GM12878 (cell line): ENCODE measurements around the gene TNXB. TPM values are rescaled to one million over a fixed set of nuclear protein-coding genes. Genes with fewer than 3 reads are reported as not detected.

ENCODE experiments used
- ATAC-seq: fragments of 200-7000 bp; cut with Tn5 transposase; 3 replicates; pipeline ENCODE4 v1.9.1; 2020; ENCODE audit warnings: mild to moderate bottlenecking, moderate library complexity
- BruUV-seq: library from RNA; stranded (reverse); fragments of 400-500 nt; replicated peaks from 2 replicates; lab custom pipeline; 2021; lab: Mats Ljungman, UMichigan
- CTCF ChIA-PET: fragments of 300-600 bp; sonication (Branson Sonifier 250); formaldehyde crosslinking; extraction: SDS; loops from one replicate; lab custom pipeline; 2021; ENCODE audit warnings: inconsistent platforms; lab: Yijun Ruan, JAX
- POLR2A ChIA-PET: fragments of 350-600 bp; formaldehyde crosslinking; extraction: SDS; loops from one replicate; lab custom pipeline; 2021; ENCODE audit warnings: inconsistent platforms; lab: Charles Lee
- RAD21 ChIA-PET: fragments of 300-600 bp; sonication (Branson Sonifier 250); formaldehyde crosslinking; loops from one replicate; lab custom pipeline; 2023; ENCODE audit warnings: antibody characterized with exemption; ENCODE audit not compliant: unreplicated experiment; lab: Charles Lee
- SMC1A ChIA-PET: fragments of 300-600 bp; sonication (Branson Sonifier 250); formaldehyde crosslinking; loops from one replicate; lab custom pipeline; 2023; ENCODE audit not compliant: unreplicated experiment, uncharacterized antibody; lab: Charles Lee
- DNase-seq: peaks from one replicate; pipeline ENCODE4 v3.0.0-alpha.2; 2011; ENCODE audit warnings: low read depth, low spot score
- FAIRE-seq: peaks from 3 replicates; lab custom pipeline; 2011; peaks lifted over from hg19 to GRCh38; lab: Jason Lieb, UNC
- H2AFZ ChIP-seq: 2 replicates; pipeline ENCODE4 v1.6.0; 2011; ENCODE audit warnings: low read depth, low read length, control low read depth; ENCODE audit not compliant: control insufficient read depth
- H3K27ac ChIP-seq: 2 replicates; pipeline ENCODE4 v1.5.1; 2011; ENCODE audit warnings: control low read depth; ENCODE audit not compliant: control insufficient read depth, insufficient read depth
- H3K27me3 ChIP-seq, 2 experiments: replicated peaks in 1 of 2; 2 replicates each; pipeline versions ENCODE4 v1.6.0 to v1.6.1; 2011; ENCODE audit warnings: low read length in 1 of 2; ENCODE audit not compliant: control insufficient read depth in 2 of 2, insufficient read depth in 2 of 2
- H3K36me3 ChIP-seq, 2 experiments: 2 replicates each; pipeline ENCODE4 v1.5.1; 2011; ENCODE audit warnings: low read length in 1 of 2; ENCODE audit not compliant: control insufficient read depth in 2 of 2, insufficient read depth in 2 of 2
- H3K4me1 ChIP-seq: 2 replicates; pipeline ENCODE4 v1.6.1; 2011; ENCODE audit warnings: mild to moderate bottlenecking, low read length, moderate library complexity, mixed read lengths; ENCODE audit not compliant: control insufficient read depth, insufficient read depth
- H3K4me2 ChIP-seq: 2 replicates; pipeline ENCODE4 v1.6.0; 2011; ENCODE audit warnings: control low read depth; ENCODE audit not compliant: control insufficient read depth, insufficient read depth
- H3K4me3 ChIP-seq: fragments of 200-600 bp; sonication (generic); 2 replicates; pipeline ENCODE4 v1.5.1; 2016
- H3K79me2 ChIP-seq: 2 replicates; pipeline ENCODE4 v1.6.0; 2011; ENCODE audit warnings: low read length; ENCODE audit not compliant: control insufficient read depth, insufficient read depth
- H3K9ac ChIP-seq: 2 replicates; pipeline ENCODE4 v1.8.0; 2011; ENCODE audit warnings: low read length, control low read depth, mixed read lengths; ENCODE audit not compliant: control insufficient read depth, insufficient read depth
- H3K9me3 ChIP-seq: replicated peaks from 3 replicates; pipeline ENCODE4 v1.5.1; 2011; ENCODE audit warnings: mild to moderate bottlenecking, low read length; ENCODE audit not compliant: control insufficient read depth, insufficient read depth
- H4K20me1 ChIP-seq: 2 replicates; pipeline ENCODE4 v1.6.0; 2011; ENCODE audit not compliant: control insufficient read depth, insufficient read depth
- JUNB ChIP-seq: IDR thresholded peaks from 2 replicates; pipeline ENCODE4 v1.6.1; 2016; ENCODE audit warnings: antibody characterized with exemption, mild to moderate bottlenecking
- POLR2A ChIP-seq: IDR thresholded peaks from 2 replicates; pipeline ENCODE4 v1.6.1; 2011; ENCODE audit warnings: low read depth, mild to moderate bottlenecking, low read length
- TAF1 ChIP-seq: IDR thresholded peaks from 2 replicates; pipeline ENCODE4 v1.6.1; 2011; ENCODE audit warnings: mild to moderate bottlenecking, low read depth, low read length, borderline replicate concordance
- ZBTB40 ChIP-seq: fragments of 450-650 bp; IDR thresholded peaks from 2 replicates; pipeline ENCODE4 v1.6.1; 2016; ENCODE audit warnings: mild to moderate bottlenecking, moderate library complexity, borderline replicate concordance
- ZNF622 ChIP-seq: fragments of 450-650 bp; IDR thresholded peaks from 2 replicates; pipeline ENCODE4 v1.6.1; 2017; ENCODE audit warnings: mild to moderate bottlenecking, inconsistent platforms
- WGBS: methylation state at CpG from one replicate; pipeline ENCODE4 v1.1.6; 2016; ENCODE audit warnings: low lambda C conversion rate; ENCODE audit not compliant: insufficient replicate concordance, insufficient coverage; ENCODE audit errors: missing lambda C conversion rate; 5-methylcytosine and 5-hydroxymethylcytosine counted together
- in situ Hi-C: fragments of 300-500 bp; cut with MboI; formaldehyde crosslinking; loops from 9 replicates; pipeline ENCODE4 v1.14.3; 2018; ENCODE audit warnings: mixed read lengths
- intact Hi-C: fragments of 100-400 bp; cut with micrococcal nuclease; formaldehyde crosslinking; loops from one replicate; pipeline ENCODE4 v1.14.2; 2022; ENCODE audit not compliant: unreplicated experiment
- polyA plus RNA-seq, 11 experiments: library from polyadenylated mRNA; depleted of rRNA in 4 of 11; unstranded in 6 of 11; stranded (reverse) in 5 of 11; fragments of >200 nt; fragmentation: Nextera tagmentation in 4 of 11; fragmentation: Illumina TruSeq in 1 of 11; extraction: Ambion mirVana in 4 of 11; extraction: Trizol in 1 of 11; gene quantifications; 1 replicate in 1 of 11; 2 replicates in 10 of 11; pipeline versions ENCODE4 v1.2.1 to v1.2.3, GENCODE V29; 2011 to 2016; ENCODE audit warnings: inconsistent platforms in 2 of 11, missing spikeins in 2 of 11, low read depth in 1 of 11
- total RNA-seq, 4 experiments: library from RNA; depleted of rRNA in 3 of 4; stranded (reverse); fragments of >200 nt in 3 of 4; fragmentation: Illumina TruSeq in 1 of 4; extraction: Trizol in 1 of 4; gene quantifications; 2 replicates each; pipeline versions ENCODE4 v1.2.1 to v1.2.3, GENCODE V29; 2013 to 2021
- TF ChIP-seq, protein P1 (sequence below): IDR thresholded peaks from 2 replicates; pipeline ENCODE4 v1.6.1; 2012; ENCODE audit warnings: mild to moderate bottlenecking, low read depth, low read length

Gene TNXB
- total and polyA plus RNA-seq, 10 of the 15 experiments (the other 5 are each of a cell fraction or from before 2014, with no cell fraction given): 0.03 to 2.5 (median 0.68) TPM; not detected in 2

- Histone ChIP-seq H3K4me1 (no peaks in the 10 kb centered on the region), H3K9me3 (no peaks in the 10 kb centered on the region), H3K4me3 (no peak overlapping the region), H3K79me2 (no peaks in the 10 kb centered on the region), H4K20me1 (no peaks in the 10 kb centered on the region), H3K27ac (no peak overlapping the region), H3K9ac (no peak overlapping the region), H3K4me2 (no peak overlapping the region), H3K27me3 (peaks cover 0 to 4% of the 10 kb centered on the region in 2 experiments; a peak in 2 of 4 replicates), H3K36me3 (no peaks in the 10 kb centered on the region), H2AFZ (no peak overlapping the region)
- ChIA-PET POLR2A (no interaction called here), CTCF (interaction anchor here (2.4 kb wide), 1 partner anchor 11 kb away, joined by 6 read pairs; no protein-coding TSS in a partner anchor), RAD21 (no interaction called here), SMC1A (no interaction called here)
- WGBS: 36% methylated on average over 1 of the region's 1 CpG
- DNase-seq: no peak
- ATAC-seq: no peak
- TF ChIP-seq POLR2A: peak; percentile 44
- TF ChIP-seq ZNF622: no peak
- FAIRE-seq: no peak
- in situ Hi-C loops (no loop called here), intact Hi-C loops (no loop called here)
- no TSS peak for BruUV-seq
These were observed 1.7 kb downstream of the TNXB start for GRCh38 chr6:32107406-32107805.

DNA sequence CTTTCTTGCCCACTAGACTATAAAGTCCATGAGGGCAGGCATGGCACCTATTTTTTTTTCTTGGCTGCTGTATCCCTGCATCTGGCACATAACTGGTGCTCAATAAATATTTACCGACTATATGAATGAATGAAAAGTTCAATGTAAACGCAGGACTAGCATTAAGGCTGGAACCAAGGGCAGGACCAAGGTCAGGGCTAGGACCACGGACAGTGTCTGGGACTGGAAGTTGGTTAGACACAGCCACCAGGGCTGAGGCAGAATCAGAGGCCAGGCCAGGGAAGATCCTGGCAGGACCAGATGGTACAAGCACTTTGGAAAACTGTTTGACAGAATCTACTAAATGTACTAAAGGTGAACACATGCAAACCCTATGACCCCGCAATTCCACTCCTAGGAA is 3.7 kb downstream of the TNXB start:
- BruUV-seq: no TSS peak
- in situ Hi-C loops (no loop called here), intact Hi-C loops (no loop called here)
- no peaks in the 10 kb centered on the region for H3K9me3 ChIP-seq
- no peak overlapping the region for H2AFZ ChIP-seq
- ChIA-PET SMC1A (no interaction called here), RAD21 (no interaction called here), CTCF (no interaction called here), POLR2A (no interaction called here)
- ATAC-seq (no peak), DNase-seq (no peak), FAIRE-seq (no peak)
- peaks cover 0 to 4% of the 10 kb centered on the region in 2 experiments; a peak in 2 of 4 replicates for H3K27me3 ChIP-seq
- no peak overlapping the region for H3K4me2 ChIP-seq
- H3K9ac ChIP-seq: no peak overlapping the region
- 82% methylated on average over 4 of the region's 4 CpGs for WGBS
- H3K4me3 ChIP-seq: no peak overlapping the region
- H4K20me1 ChIP-seq: no peaks in the 10 kb centered on the region
- H3K36me3 ChIP-seq: no peaks in the 10 kb centered on the region
- TF ChIP-seq JUNB: no peak
- 0 out of 2 replicates have a peak, but pooled peaks have one; percentile 15 for TF ChIP-seq ZBTB40
- TF ChIP-seq, protein P1, sequence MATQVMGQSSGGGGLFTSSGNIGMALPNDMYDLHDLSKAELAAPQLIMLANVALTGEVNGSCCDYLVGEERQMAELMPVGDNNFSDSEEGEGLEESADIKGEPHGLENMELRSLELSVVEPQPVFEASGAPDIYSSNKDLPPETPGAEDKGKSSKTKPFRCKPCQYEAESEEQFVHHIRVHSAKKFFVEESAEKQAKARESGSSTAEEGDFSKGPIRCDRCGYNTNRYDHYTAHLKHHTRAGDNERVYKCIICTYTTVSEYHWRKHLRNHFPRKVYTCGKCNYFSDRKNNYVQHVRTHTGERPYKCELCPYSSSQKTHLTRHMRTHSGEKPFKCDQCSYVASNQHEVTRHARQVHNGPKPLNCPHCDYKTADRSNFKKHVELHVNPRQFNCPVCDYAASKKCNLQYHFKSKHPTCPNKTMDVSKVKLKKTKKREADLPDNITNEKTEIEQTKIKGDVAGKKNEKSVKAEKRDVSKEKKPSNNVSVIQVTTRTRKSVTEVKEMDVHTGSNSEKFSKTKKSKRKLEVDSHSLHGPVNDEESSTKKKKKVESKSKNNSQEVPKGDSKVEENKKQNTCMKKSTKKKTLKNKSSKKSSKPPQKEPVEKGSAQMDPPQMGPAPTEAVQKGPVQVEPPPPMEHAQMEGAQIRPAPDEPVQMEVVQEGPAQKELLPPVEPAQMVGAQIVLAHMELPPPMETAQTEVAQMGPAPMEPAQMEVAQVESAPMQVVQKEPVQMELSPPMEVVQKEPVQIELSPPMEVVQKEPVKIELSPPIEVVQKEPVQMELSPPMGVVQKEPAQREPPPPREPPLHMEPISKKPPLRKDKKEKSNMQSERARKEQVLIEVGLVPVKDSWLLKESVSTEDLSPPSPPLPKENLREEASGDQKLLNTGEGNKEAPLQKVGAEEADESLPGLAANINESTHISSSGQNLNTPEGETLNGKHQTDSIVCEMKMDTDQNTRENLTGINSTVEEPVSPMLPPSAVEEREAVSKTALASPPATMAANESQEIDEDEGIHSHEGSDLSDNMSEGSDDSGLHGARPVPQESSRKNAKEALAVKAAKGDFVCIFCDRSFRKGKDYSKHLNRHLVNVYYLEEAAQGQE: peak; percentile 88
- TF ChIP-seq TAF1: no peak
- H3K79me2 ChIP-seq: no peaks in the 10 kb centered on the region
- no peaks in the 10 kb centered on the region for H3K4me1 ChIP-seq
- H3K27ac ChIP-seq: no peak overlapping the region
